Activated CD4-positive, alpha-beta T cell treated with anti-CD3 and anti-CD28 coated beads, Interleukin-2, amount 50 U/mL, for 1 hour (primary cell): ENCODE data around the gene NALCN.
"Not testable (repeated sequence)": the region's sequence is repeated elsewhere in the genome, so short reads cannot be mapped to it uniquely, and the experiment has no call there.

Source experiments
- DNase-seq: peaks from one replicate; pipeline ENCODE4 v3.0.0-alpha.2; 2020

The NALCN gene

GRCh38 chr13:101327871-101328270 is 88.4 kb downstream of the NALCN start:
- no peak for DNase-seq

- no peak for DNase-seq
Measured at GRCh38 chr13:101326710-101327109, 89.6 kb downstream of the NALCN start.

GRCh38 chr13:101325423-101325822 is 90.9 kb downstream of the NALCN start:
- DNase-seq: no peak

GRCh38 chr13:101323601-101324000 is 92.7 kb downstream of the NALCN start:
- DNase-seq: no peak

GRCh38 chr13:101317986-101318523 is 98.3 kb downstream of the NALCN start:
- no peak for DNase-seq

- not testable (repeated sequence) for DNase-seq
Measured at GRCh38 chr13:101313479-101313878, 102.8 kb downstream of the NALCN start.

GRCh38 chr13:101309014-101309619 is 107.2 kb downstream of the NALCN start:
- DNase-seq: no peak

GRCh38 chr13:101308247-101309013 is 107.9 kb downstream of the NALCN start:
- no peak for DNase-seq

- no peak for DNase-seq
Measured at GRCh38 chr13:101307181-101307701, 109.1 kb downstream of the NALCN start.

GRCh38 chr13:101306773-101307172 is 109.5 kb downstream of the NALCN start:
- no peak for DNase-seq

- no peak for DNase-seq
Measured at GRCh38 chr13:101305981-101306411, 110.3 kb downstream of the NALCN start.

- DNase-seq: no peak
Measured at GRCh38 chr13:101303521-101303920, 112.8 kb downstream of the NALCN start.

- DNase-seq: no peak
Measured at GRCh38 chr13:101301053-101301452, 115.3 kb downstream of the NALCN start.

GRCh38 chr13:101300531-101300930 is 115.8 kb downstream of the NALCN start:
- DNase-seq: no peak

GRCh38 chr13:101298517-101298916 is 117.8 kb downstream of the NALCN start:
- no peak for DNase-seq

- DNase-seq: no peak
Measured at GRCh38 chr13:101297794-101298193, 118.5 kb downstream of the NALCN start.

GRCh38 chr13:101292711-101293110 is 123.6 kb downstream of the NALCN start:
- no peak for DNase-seq

GRCh38 chr13:101291646-101292515 is 124.4 kb downstream of the NALCN start:
- no peak for DNase-seq

- DNase-seq: no peak
Measured at GRCh38 chr13:101291206-101291605, 125.1 kb downstream of the NALCN start.

- no peak for DNase-seq
Measured at GRCh38 chr13:101289764-101290163, 126.5 kb downstream of the NALCN start.

GRCh38 chr13:101283782-101284181 is 132.5 kb downstream of the NALCN start:
- no peak for DNase-seq

GRCh38 chr13:101272886-101273285 is 143.4 kb downstream of the NALCN start:
- DNase-seq: no peak

GRCh38 chr13:101271681-101272245 is 144.5 kb downstream of the NALCN start:
- no peak for DNase-seq
